ENCODE results near the gene DDTL.

DNA sequence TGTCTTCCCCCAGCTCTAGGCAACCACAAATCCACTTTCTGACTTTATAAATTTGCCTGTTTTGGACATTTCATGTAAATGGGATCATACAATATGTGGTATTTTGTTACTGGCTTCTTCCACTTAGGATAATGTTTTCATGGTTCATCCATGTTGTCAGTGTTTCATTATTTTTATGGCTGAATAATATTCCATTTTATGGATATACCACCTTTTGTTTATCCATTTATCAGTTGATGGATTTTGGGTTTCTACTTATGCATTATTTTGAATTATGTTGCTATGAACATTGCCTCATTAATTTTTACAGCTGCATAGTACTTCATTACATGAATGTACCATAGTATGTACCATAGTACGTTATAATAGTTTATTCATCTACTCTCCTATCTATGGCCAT lies 49.5 kb downstream of the DDTL start:
- TF ChIP-seq SUZ12 (IDR thresholded peaks at IDR 0.05) (no peak), FOXK2 (IDR thresholded peaks at IDR 0.05) (no peak), FOXM1 (IDR thresholded peaks at IDR 0.05; ENCODE audit: borderline replicate concordance) (no peak), NFRKB (IDR thresholded peaks at IDR 0.05) (no peak), SP1 (IDR thresholded peaks at IDR 0.05) (no peak), LEF1 (IDR thresholded peaks at IDR 0.05; ENCODE audit: borderline replicate concordance) (no peak), HDGF (IDR thresholded peaks at IDR 0.05; ENCODE audit: borderline replicate concordance) (no peak), BHLHE40 (IDR thresholded peaks at IDR 0.05; ENCODE audit: borderline replicate concordance) (no peak), FOXA1 (IDR thresholded peaks at IDR 0.05) (no peak), TARDBP (IDR thresholded peaks at IDR 0.05) (no peak), ELF4 (IDR thresholded peaks at IDR 0.05) (no peak), L3MBTL2 (conservative IDR thresholded peaks at IDR 0.05) (no peak)
- TF ChIP-seq, protein P1, sequence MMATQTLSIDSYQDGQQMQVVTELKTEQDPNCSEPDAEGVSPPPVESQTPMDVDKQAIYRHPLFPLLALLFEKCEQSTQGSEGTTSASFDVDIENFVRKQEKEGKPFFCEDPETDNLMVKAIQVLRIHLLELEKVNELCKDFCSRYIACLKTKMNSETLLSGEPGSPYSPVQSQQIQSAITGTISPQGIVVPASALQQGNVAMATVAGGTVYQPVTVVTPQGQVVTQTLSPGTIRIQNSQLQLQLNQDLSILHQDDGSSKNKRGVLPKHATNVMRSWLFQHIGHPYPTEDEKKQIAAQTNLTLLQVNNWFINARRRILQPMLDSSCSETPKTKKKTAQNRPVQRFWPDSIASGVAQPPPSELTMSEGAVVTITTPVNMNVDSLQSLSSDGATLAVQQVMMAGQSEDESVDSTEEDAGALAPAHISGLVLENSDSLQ (IDR thresholded peaks at IDR 0.05), result no peak
